WERI-Rb-1 (cell line): Measurements from ENCODE around the gene TMEM123.

Experiments
- DNase-seq: peaks from one replicate; pipeline ENCODE4 v3.0.0-alpha.2; 2020
- H3K27ac ChIP-seq: fragments of 250-450 bp; sonication (Bioruptor Pico); 2 replicates; pipeline ENCODE4 v1.5.1; 2020; ENCODE audit warnings: mild to moderate bottlenecking, moderate library complexity
- H3K27me3 ChIP-seq: fragments of 250-450 bp; sonication (Bioruptor Pico); 2 replicates; pipeline ENCODE4 v1.5.1; 2021; ENCODE audit warnings: mild to moderate bottlenecking, low read depth, moderate library complexity; ENCODE audit not compliant: insufficient read depth, severe bottlenecking
- H3K36me3 ChIP-seq: fragments of 250-450 bp; sonication (Bioruptor Pico); 2 replicates; pipeline ENCODE4 v1.5.1; 2020; ENCODE audit warnings: mild to moderate bottlenecking, moderate library complexity
- H3K4me3 ChIP-seq: 2 replicates; pipeline ENCODE4 v1.5.1; 2011; ENCODE audit warnings: low read depth, mild to moderate bottlenecking, control low read depth, low read length
- H3K9me3 ChIP-seq: fragments of 250-450 bp; sonication (Bioruptor Pico); 2 replicates; pipeline ENCODE4 v1.5.1; 2021; ENCODE audit warnings: mild to moderate bottlenecking, moderate library complexity; ENCODE audit not compliant: severe bottlenecking
- TF ChIP-seq, protein P1 (sequence below): IDR thresholded peaks from 2 replicates; pipeline ENCODE4 v1.5.1; 2011; ENCODE audit warnings: low read depth, mild to moderate bottlenecking, control low read depth, inconsistent platforms, low read length

TMEM123 gene

GRCh38 chr11:102364991-102365390 lies 87.6 kb downstream of the TMEM123 start:
- Histone ChIP-seq H3K4me3 (no peak overlapping the region), H3K27ac (no peak overlapping the region), H3K27me3 (no peaks in the 10 kb centered on the region), H3K36me3 (peaks cover 26% of the 10 kb centered on the region), H3K9me3 (no peaks in the 10 kb centered on the region)
- TF ChIP-seq, protein P1, sequence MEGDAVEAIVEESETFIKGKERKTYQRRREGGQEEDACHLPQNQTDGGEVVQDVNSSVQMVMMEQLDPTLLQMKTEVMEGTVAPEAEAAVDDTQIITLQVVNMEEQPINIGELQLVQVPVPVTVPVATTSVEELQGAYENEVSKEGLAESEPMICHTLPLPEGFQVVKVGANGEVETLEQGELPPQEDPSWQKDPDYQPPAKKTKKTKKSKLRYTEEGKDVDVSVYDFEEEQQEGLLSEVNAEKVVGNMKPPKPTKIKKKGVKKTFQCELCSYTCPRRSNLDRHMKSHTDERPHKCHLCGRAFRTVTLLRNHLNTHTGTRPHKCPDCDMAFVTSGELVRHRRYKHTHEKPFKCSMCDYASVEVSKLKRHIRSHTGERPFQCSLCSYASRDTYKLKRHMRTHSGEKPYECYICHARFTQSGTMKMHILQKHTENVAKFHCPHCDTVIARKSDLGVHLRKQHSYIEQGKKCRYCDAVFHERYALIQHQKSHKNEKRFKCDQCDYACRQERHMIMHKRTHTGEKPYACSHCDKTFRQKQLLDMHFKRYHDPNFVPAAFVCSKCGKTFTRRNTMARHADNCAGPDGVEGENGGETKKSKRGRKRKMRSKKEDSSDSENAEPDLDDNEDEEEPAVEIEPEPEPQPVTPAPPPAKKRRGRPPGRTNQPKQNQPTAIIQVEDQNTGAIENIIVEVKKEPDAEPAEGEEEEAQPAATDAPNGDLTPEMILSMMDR = no peak
- DNase-seq = no peak

GRCh38 chr11:102361086-102362031 lies 91.2 kb downstream of the TMEM123 start:
- DNase-seq = no peak
- TF ChIP-seq, protein P1 = no peak
- Histone ChIP-seq H3K27ac (no peak overlapping the region), H3K9me3 (no peaks in the 10 kb centered on the region), H3K4me3 (no peak overlapping the region), H3K36me3 (peaks cover 16% of the 10 kb centered on the region), H3K27me3 (no peaks in the 10 kb centered on the region)

DNA sequence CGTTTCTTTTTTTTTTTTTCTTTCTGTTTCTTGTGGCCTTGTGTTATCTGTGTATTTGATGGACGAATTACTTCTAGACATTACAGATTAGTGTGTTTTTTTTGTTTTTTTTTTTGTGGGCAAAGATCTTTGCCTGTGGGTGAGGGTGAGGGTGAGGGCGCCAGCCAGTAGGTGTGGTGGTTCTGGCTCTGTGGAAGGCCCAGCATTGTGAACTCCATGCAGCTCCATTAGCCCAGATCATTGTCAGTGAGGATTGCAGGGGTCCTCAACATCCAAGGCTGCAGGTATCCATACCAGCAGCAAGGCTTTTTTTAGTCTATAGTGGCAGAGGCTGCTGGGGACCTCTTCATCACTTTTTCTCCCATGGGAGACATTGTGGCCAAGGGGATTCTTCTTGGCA lies 91.9 kb downstream of the TMEM123 start:
- TF ChIP-seq, protein P1 = no peak
- no peak for DNase-seq
- H3K27me3 ChIP-seq = no peaks in the 10 kb centered on the region
- H3K9me3 ChIP-seq = no peaks in the 10 kb centered on the region
- peaks cover 16% of the 10 kb centered on the region for H3K36me3 ChIP-seq
- no peak overlapping the region for H3K4me3 ChIP-seq
- H3K27ac ChIP-seq = no peak overlapping the region

DNA sequence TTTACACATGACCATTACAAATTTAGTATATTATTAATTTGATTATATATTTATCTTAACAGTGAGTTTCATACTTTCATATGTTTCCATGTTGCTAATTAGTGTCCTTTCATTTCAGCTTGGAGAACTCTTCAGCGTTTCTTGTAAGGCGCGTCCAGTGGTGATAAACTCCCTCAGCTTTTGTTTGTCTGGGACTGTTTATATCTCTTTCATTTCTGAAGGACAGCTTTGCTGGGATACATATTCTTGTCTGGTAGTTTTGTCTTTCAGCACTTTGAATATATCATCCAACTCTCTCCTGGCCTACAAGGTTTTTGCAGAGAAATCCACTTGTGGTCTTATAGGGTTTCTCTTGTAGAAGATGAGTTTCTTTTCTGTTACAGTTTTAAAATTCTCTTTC lies 93.2 kb downstream of the TMEM123 start:
- no peak for DNase-seq
- TF ChIP-seq, protein P1 = no peak
- no peaks in the 10 kb centered on the region for H3K9me3 ChIP-seq
- no peak overlapping the region for H3K4me3 ChIP-seq
- peaks cover 9% of the 10 kb centered on the region for H3K36me3 ChIP-seq
- H3K27ac ChIP-seq = no peak overlapping the region
- no peaks in the 10 kb centered on the region for H3K27me3 ChIP-seq

DNA sequence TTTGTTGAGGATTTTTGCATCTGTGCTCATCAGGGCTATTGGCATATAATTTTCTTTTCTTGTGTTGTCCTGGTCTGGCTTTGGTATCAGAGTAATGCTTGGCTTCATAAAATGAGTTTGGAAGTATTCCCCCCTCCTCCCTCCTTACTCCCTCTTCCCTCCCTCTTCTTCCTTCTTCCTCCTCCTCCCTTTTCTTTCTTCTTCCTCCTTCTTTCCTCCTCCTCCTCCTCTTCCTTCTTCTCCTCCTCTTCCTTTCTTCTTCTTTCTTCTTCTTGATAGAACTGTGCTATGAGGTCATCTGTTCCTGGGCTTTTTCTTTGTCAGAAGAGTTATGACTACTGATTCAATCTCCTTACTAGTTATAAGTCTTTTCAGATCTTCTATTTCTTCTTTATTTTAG lies 95.4 kb downstream of the TMEM123 start:
- Histone ChIP-seq H3K27me3 (no peaks in the 10 kb centered on the region), H3K27ac (no peak overlapping the region), H3K9me3 (no peaks in the 10 kb centered on the region), H3K4me3 (no peak overlapping the region), H3K36me3 (peaks cover 3% of the 10 kb centered on the region; the same call in 1 of the 2 replicates)
- no peak for DNase-seq
- TF ChIP-seq, protein P1 = no peak
